Keratinocyte (primary cell): Measurements from ENCODE around the gene EVPLL.

Source experiments
- EZH2 ChIP-seq: IDR thresholded peaks from one replicate; pipeline ENCODE4 v1.6.1; 2012; ENCODE audit warnings: inconsistent platforms, mild to moderate bottlenecking, low read length, moderate library complexity
- TF ChIP-seq, protein P1 (sequence below), 3 experiments: IDR thresholded peaks in 1 of 3; conservative IDR thresholded peaks in 1 of 3; optimal IDR thresholded peaks in 1 of 3; 2 replicates in 2 of 3; 3 replicates in 1 of 3; pipeline versions ENCODE3 to v1.5.1; 2011; ENCODE audit warnings: low read length in 3 of 3, mild to moderate bottlenecking in 3 of 3, moderate library complexity in 2 of 3, control low read depth in 1 of 3, inconsistent platforms in 1 of 3; ENCODE audit not compliant: insufficient read depth in 2 of 3; ENCODE audit errors: extremely low read depth in 1 of 3

- TF ChIP-seq, protein P1, sequence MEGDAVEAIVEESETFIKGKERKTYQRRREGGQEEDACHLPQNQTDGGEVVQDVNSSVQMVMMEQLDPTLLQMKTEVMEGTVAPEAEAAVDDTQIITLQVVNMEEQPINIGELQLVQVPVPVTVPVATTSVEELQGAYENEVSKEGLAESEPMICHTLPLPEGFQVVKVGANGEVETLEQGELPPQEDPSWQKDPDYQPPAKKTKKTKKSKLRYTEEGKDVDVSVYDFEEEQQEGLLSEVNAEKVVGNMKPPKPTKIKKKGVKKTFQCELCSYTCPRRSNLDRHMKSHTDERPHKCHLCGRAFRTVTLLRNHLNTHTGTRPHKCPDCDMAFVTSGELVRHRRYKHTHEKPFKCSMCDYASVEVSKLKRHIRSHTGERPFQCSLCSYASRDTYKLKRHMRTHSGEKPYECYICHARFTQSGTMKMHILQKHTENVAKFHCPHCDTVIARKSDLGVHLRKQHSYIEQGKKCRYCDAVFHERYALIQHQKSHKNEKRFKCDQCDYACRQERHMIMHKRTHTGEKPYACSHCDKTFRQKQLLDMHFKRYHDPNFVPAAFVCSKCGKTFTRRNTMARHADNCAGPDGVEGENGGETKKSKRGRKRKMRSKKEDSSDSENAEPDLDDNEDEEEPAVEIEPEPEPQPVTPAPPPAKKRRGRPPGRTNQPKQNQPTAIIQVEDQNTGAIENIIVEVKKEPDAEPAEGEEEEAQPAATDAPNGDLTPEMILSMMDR (optimal IDR thresholded peaks at IDR 0.05 in 1 of 3, IDR thresholded peaks at IDR 0.05 in 1 of 3, conservative IDR thresholded peaks at IDR 0.05 in 1 of 3; ENCODE audit: extremely low read depth in 1 of 3, insufficient read depth in 2 of 3, low read length in 3 of 3): no peak
- no peak for TF ChIP-seq EZH2
Measured at GRCh38 chr17:18356624-18357023, 21.0 kb upstream of the EVPLL start.
